HepG2 (cell line): Measurements from ENCODE around the gene SLC19A3. TPM values are rescaled to one million over a fixed set of nuclear protein-coding genes. Genes with fewer than 3 reads are reported as not detected.

Experiments
- ATAC-seq: fragments of 200-7000 bp; cut with Tn5 transposase; 3 replicates; pipeline ENCODE4 v1.9.1; 2020; ENCODE audit warnings: mild to moderate bottlenecking, moderate library complexity
- BruUV-seq: library from RNA; stranded (reverse); fragments of 400-500 nt; replicated peaks from 2 replicates; lab custom pipeline; 2021; lab: Mats Ljungman, UMichigan
- CTCF ChIA-PET: fragments of 300-600 bp; formaldehyde crosslinking; extraction: SDS; loops from one replicate; lab custom pipeline; 2021; ENCODE audit warnings: low total read pairs, inconsistent platforms, low intra/inter-chr PET ratio; lab: Yijun Ruan, JAX
- POLR2A ChIA-PET: fragments of 350-600 bp; sonication (Branson Sonifier 250); formaldehyde crosslinking; loops from one replicate; lab custom pipeline; 2020; ENCODE audit warnings: antibody characterized with exemption, inconsistent platforms; lab: Yijun Ruan, JAX
- DNase-seq: peaks from one replicate; pipeline ENCODE4 v3.0.0-alpha.2; 2015; ENCODE audit warnings: low spot score
- FAIRE-seq: peaks from 3 replicates; lab custom pipeline; 2011; peaks lifted over from hg19 to GRCh38; lab: Jason Lieb, UNC
- H2AFZ ChIP-seq: one replicate; pipeline ENCODE4 v1.6.1; 2011; ENCODE audit warnings: low read length, inconsistent platforms
- H3K27ac ChIP-seq: fragments of 300-600 bp; 3 replicates; pipeline ENCODE4 v1.8.0; 2011; ENCODE audit warnings: mixed run types, mild to moderate bottlenecking, mixed read lengths, low read length, inconsistent platforms; ENCODE audit not compliant: insufficient read depth; ENCODE audit errors: extremely low read length
- H3K27me3 ChIP-seq, 2 experiments: fragments of 200-600 bp in 1 of 2; 2 replicates in 1 of 2; 3 replicates in 1 of 2; pipeline versions ENCODE4 v1.6.0 to v1.8.0; 2011; ENCODE audit warnings: low read length in 2 of 2, mild to moderate bottlenecking in 2 of 2, moderate library complexity in 2 of 2, inconsistent platforms in 1 of 2; ENCODE audit not compliant: insufficient read depth in 2 of 2, control insufficient read depth in 1 of 2
- H3K36me3 ChIP-seq, 2 experiments: fragments of 200-600 bp in 1 of 2; replicated peaks in 1 of 2; 2 replicates in 1 of 2; 3 replicates in 1 of 2; pipeline versions ENCODE4 v1.5.1 to v1.8.0; 2011; ENCODE audit warnings: low read length in 2 of 2, inconsistent platforms in 1 of 2; ENCODE audit not compliant: insufficient read depth in 2 of 2, control insufficient read depth in 1 of 2
- H3K4me1 ChIP-seq: 2 replicates; pipeline ENCODE4 v1.5.1; 2012; ENCODE audit warnings: low read length, inconsistent platforms; ENCODE audit not compliant: insufficient read depth
- H3K4me2 ChIP-seq: 2 replicates; pipeline ENCODE4 v1.6.0; 2011; ENCODE audit warnings: low read depth, low read length, inconsistent platforms
- H3K4me3 ChIP-seq, 3 experiments: fragments of 200-600 bp in 1 of 3; sonication (generic), shearing (Covaris generic) in 1 of 3; replicated peaks in 1 of 3; 2 replicates each; pipeline ENCODE4 v1.5.1; 2011 to 2016; ENCODE audit warnings: low read length in 3 of 3, inconsistent platforms in 2 of 3, low read depth in 2 of 3, mild to moderate bottlenecking in 2 of 3, control low read depth in 1 of 3, mixed read lengths in 1 of 3; ENCODE audit not compliant: insufficient read depth in 1 of 3
- H3K79me2 ChIP-seq: one replicate; pipeline ENCODE4 v1.6.1; 2011; ENCODE audit warnings: low read length, inconsistent platforms; ENCODE audit not compliant: insufficient read depth
- H3K9ac ChIP-seq: 2 replicates; pipeline ENCODE4 v1.6.0; 2011; ENCODE audit warnings: mild to moderate bottlenecking, low read depth, low read length, inconsistent platforms; ENCODE audit not compliant: insufficient read depth
- H3K9me3 ChIP-seq: 2 replicates; pipeline ENCODE4 v1.5.1; 2012; ENCODE audit warnings: mild to moderate bottlenecking, low read length
- H4K20me1 ChIP-seq: 2 replicates; pipeline ENCODE4 v1.6.0; 2011; ENCODE audit warnings: inconsistent platforms, mild to moderate bottlenecking, low read length, moderate library complexity; ENCODE audit not compliant: insufficient read depth
- ARID2 ChIP-seq: sonication (generic); formaldehyde crosslinking; IDR thresholded peaks from 2 replicates; pipeline ENCODE4 v1.8.1; 2022; ENCODE audit warnings: mild to moderate bottlenecking, missing genetic modification reagents, borderline replicate concordance
- CEBPB ChIP-seq: IDR thresholded peaks from 2 replicates; pipeline ENCODE4 v1.6.1; 2011; ENCODE audit warnings: low read depth, low read length, improper control_type of control experiment, borderline replicate concordance
- CEBPG ChIP-seq: IDR thresholded peaks from 2 replicates; pipeline ENCODE4 v1.6.1; 2016
- DNMT3B ChIP-seq: conservative IDR thresholded peaks from 2 replicates; pipeline ENCODE4 v1.6.1; 2016; ENCODE audit warnings: missing biosample characterization, control low read depth
- FOXP1 ChIP-seq, 2 experiments: fragments of 450-650 bp in 1 of 2; IDR thresholded peaks; 2 replicates each; pipeline ENCODE4 v1.6.1; 2017 to 2018; ENCODE audit warnings: antibody characterized with exemption in 1 of 2
- HMGA1 ChIP-seq: sonication (generic); formaldehyde crosslinking; conservative IDR thresholded peaks from 2 replicates; pipeline ENCODE4 v1.4.0; 2020; ENCODE audit warnings: missing genetic modification reagents
- IRX3 ChIP-seq: sonication (generic); formaldehyde crosslinking; IDR thresholded peaks from 2 replicates; pipeline ENCODE4 v1.8.1; 2023; ENCODE audit warnings: mild to moderate bottlenecking, low read depth, missing genetic modification reagents, borderline replicate concordance
- MAX ChIP-seq: IDR thresholded peaks from 2 replicates; pipeline ENCODE4 v1.6.1; 2012; ENCODE audit warnings: inconsistent platforms
- NFYB ChIP-seq: sonication (generic); formaldehyde crosslinking; IDR thresholded peaks from 2 replicates; pipeline ENCODE4 v1.4.0; 2020; ENCODE audit warnings: missing genetic modification reagents
- NRL ChIP-seq: sonication (generic); formaldehyde crosslinking; IDR thresholded peaks from 2 replicates; pipeline ENCODE4 v1.5.0; 2020; ENCODE audit warnings: missing genetic modification reagents, mild to moderate bottlenecking, moderate library complexity, borderline replicate concordance
- ONECUT2 ChIP-seq: sonication (generic); formaldehyde crosslinking; IDR thresholded peaks from 2 replicates; pipeline ENCODE4 v1.4.0; 2020; ENCODE audit warnings: missing genetic modification reagents
- PRMT3 ChIP-seq: sonication (generic); formaldehyde crosslinking; IDR thresholded peaks from 2 replicates; pipeline ENCODE4 v1.8.1; 2022; ENCODE audit warnings: low read depth, mild to moderate bottlenecking, moderate library complexity, missing genetic modification reagents, borderline replicate concordance
- RFXAP ChIP-seq: sonication (generic); formaldehyde crosslinking; IDR thresholded peaks from 2 replicates; pipeline ENCODE4 v1.4.0; 2020; ENCODE audit warnings: missing genetic modification reagents, borderline replicate concordance
- ZBTB3 ChIP-seq: sonication (generic); formaldehyde crosslinking; IDR thresholded peaks from 2 replicates; pipeline ENCODE4 v1.4.0; 2020; ENCODE audit warnings: low read depth, mild to moderate bottlenecking, moderate library complexity, missing genetic modification reagents, borderline replicate concordance
- ZBTB42 ChIP-seq: sonication (generic); formaldehyde crosslinking; IDR thresholded peaks from 2 replicates; pipeline ENCODE4 v1.5.0; 2020; ENCODE audit warnings: mild to moderate bottlenecking, missing genetic modification reagents
- ZNF232 ChIP-seq: sonication (generic); formaldehyde crosslinking; IDR thresholded peaks from 2 replicates; pipeline ENCODE4 v1.4.0; 2020; ENCODE audit warnings: missing genetic modification reagents, borderline replicate concordance
- ZNF30 ChIP-seq: sonication (generic); formaldehyde crosslinking; IDR thresholded peaks from 2 replicates; pipeline ENCODE4 v1.5.0; 2020; ENCODE audit warnings: mild to moderate bottlenecking, missing genetic modification reagents
- ZNF616 ChIP-seq: sonication (generic); formaldehyde crosslinking; IDR thresholded peaks from 2 replicates; pipeline ENCODE4 v1.5.0; 2020; ENCODE audit warnings: low read depth, mild to moderate bottlenecking, missing genetic modification reagents
- ZNF768 ChIP-seq: sonication (generic); formaldehyde crosslinking; IDR thresholded peaks from 2 replicates; pipeline ENCODE4 v1.4.0; 2020; ENCODE audit warnings: missing genetic modification reagents
- ZNF772 ChIP-seq: sonication (generic); formaldehyde crosslinking; IDR thresholded peaks from 2 replicates; pipeline ENCODE4 v1.5.0; 2020; ENCODE audit warnings: mild to moderate bottlenecking, missing genetic modification reagents
- ZZZ3 ChIP-seq: sonication (generic); formaldehyde crosslinking; IDR thresholded peaks from 2 replicates; pipeline ENCODE4 v1.4.0; 2020; ENCODE audit warnings: missing genetic modification reagents, mild to moderate bottlenecking, borderline replicate concordance
- WGBS: methylation state at CpG from one replicate; pipeline ENCODE4 v1.1.6; 2017; ENCODE audit warnings: low lambda C conversion rate; 5-methylcytosine and 5-hydroxymethylcytosine counted together
- in situ Hi-C: cut with HindIII; loops from 2 replicates; pipeline ENCODE4 v1.10.0; 2017; ENCODE audit warnings: low pct_unique_long_range_greater_than_20kb; ENCODE audit not compliant: extremely low pct_ligation_motif_present
- intact Hi-C: fragments of 100-400 bp; cut with micrococcal nuclease; formaldehyde crosslinking; loops from one replicate; pipeline ENCODE4 v1.10.0; 2022; ENCODE audit not compliant: unreplicated experiment
- polyA plus RNA-seq, 8 experiments: library from polyadenylated mRNA; depleted of rRNA in 3 of 8; stranded (reverse) in 7 of 8; unstranded in 1 of 8; fragments of >200 nt; fragmentation: Illumina TruSeq in 4 of 8; extraction: Trizol in 4 of 8; gene quantifications; 2 replicates each; pipeline versions ENCODE4 v1.2.1 to v1.2.3, GENCODE V29; 2011 to 2016; ENCODE audit warnings: low read depth in 4 of 8, missing spikeins in 1 of 8, mixed read lengths in 1 of 8; ENCODE audit not compliant: insufficient read depth in 1 of 8
- total RNA-seq, 5 experiments: library from RNA; depleted of rRNA; stranded (reverse); fragments of >200 nt; fragmentation: Illumina TruSeq; extraction: Trizol; gene quantifications; 2 replicates each; pipeline ENCODE4 v1.2.3, GENCODE V29; 2016; ENCODE audit warnings: low read depth in 1 of 5
- TF ChIP-seq, protein P1 (sequence below): sonication (generic); formaldehyde crosslinking; IDR thresholded peaks from 2 replicates; pipeline ENCODE4 v1.9.0; 2021; ENCODE audit warnings: missing genetic modification reagents, borderline replicate concordance

SLC19A3 gene
- total and polyA plus RNA-seq, 2 of the 13 experiments (the other 11 are each of a cell fraction or from before 2014, with no cell fraction given): 2.3 to 5.2 TPM

- TF ChIP-seq RFXAP (CRISPR knock-in tag) (no peak), ZZZ3 (CRISPR knock-in tag) (no peak), ZBTB3 (no peak), ZNF232 (CRISPR knock-in tag) (no peak), DNMT3B (CRISPR knock-in tag) (no peak), ZNF768 (CRISPR knock-in tag) (no peak), CEBPG (peak; percentile 64), ZNF30 (CRISPR knock-in tag) (no peak), ONECUT2 (no peak), ZBTB42 (no peak), MAX (peak; percentile 58; the same call in 1 of the 2 replicates), ARID2 (CRISPR knock-in tag) (no peak), ZNF772 (CRISPR knock-in tag) (no peak), HMGA1 (CRISPR knock-in tag) (no peak), NFYB (CRISPR knock-in tag) (no peak), NRL (no peak), CEBPB (peak; percentile 66; the same call in 1 of the 2 replicates), PRMT3 (no peak), FOXP1 (IDR thresholded peaks at IDR 0.05) (no peak), FOXP1 (CRISPR knock-in tag; IDR thresholded peaks at IDR 0.05) (no peak), IRX3 (CRISPR knock-in tag) (no peak), ZNF616 (CRISPR knock-in tag) (no peak)
- TF ChIP-seq, protein P1, sequence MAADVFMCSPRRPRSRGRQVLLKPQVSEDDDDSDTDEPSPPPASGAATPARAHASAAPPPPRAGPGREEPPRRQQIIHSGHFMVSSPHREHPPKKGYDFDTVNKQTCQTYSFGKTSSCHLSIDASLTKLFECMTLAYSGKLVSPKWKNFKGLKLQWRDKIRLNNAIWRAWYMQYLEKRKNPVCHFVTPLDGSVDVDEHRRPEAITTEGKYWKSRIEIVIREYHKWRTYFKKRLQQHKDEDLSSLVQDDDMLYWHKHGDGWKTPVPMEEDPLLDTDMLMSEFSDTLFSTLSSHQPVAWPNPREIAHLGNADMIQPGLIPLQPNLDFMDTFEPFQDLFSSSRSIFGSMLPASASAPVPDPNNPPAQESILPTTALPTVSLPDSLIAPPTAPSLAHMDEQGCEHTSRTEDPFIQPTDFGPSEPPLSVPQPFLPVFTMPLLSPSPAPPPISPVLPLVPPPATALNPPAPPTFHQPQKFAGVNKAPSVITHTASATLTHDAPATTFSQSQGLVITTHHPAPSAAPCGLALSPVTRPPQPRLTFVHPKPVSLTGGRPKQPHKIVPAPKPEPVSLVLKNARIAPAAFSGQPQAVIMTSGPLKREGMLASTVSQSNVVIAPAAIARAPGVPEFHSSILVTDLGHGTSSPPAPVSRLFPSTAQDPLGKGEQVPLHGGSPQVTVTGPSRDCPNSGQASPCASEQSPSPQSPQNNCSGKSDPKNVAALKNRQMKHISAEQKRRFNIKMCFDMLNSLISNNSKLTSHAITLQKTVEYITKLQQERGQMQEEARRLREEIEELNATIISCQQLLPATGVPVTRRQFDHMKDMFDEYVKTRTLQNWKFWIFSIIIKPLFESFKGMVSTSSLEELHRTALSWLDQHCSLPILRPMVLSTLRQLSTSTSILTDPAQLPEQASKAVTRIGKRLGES (CRISPR knock-in tag): no peak
- Histone ChIP-seq H2AFZ (no peak overlapping the region), H3K79me2 (no peaks in the 10 kb centered on the region), H3K9me3 (no peaks in the 10 kb centered on the region), H3K4me3 (no peak overlapping the region), H3K4me2 (no peak overlapping the region), H3K4me1 (peaks cover 23% of the 10 kb centered on the region), H4K20me1 (no peaks in the 10 kb centered on the region), H3K9ac (no peak overlapping the region), H3K27me3 (no peaks in the 10 kb centered on the region), H3K27ac (no peak overlapping the region), H3K36me3 (no peaks in the 10 kb centered on the region)
- intact Hi-C loops (no loop called here), in situ Hi-C loops (loop anchor here (5.0 kb wide), 1 partner anchor 105 kb away; no protein-coding TSS in a partner anchor)
- FAIRE-seq (no peak), ATAC-seq (no peak), DNase-seq (no peak)
- WGBS: 19% methylated on average over 3 of the region's 3 CpGs
- ChIA-PET POLR2A (no interaction called here), CTCF (no interaction called here)
- BruUV-seq: no TSS peak
Measured at GRCh38 chr2:227661827-227662226, 56.0 kb downstream of the SLC19A3 start.
